Tibial nerve (tissue), 4 donors: Measurements from ENCODE around the gene CARHSP1.

Experiments
- EP300 ChIP-seq, 2 donors: sonication (generic); formaldehyde crosslinking; IDR thresholded peaks; one replicate each; pipeline ENCODE4 v1.6.1; 2017; ENCODE audit warnings: antibody characterized with exemption in 2 of 2, mild to moderate bottlenecking in 1 of 2
- POLR2A ChIP-seq, 2 donors: fragments of 450-650 bp; IDR thresholded peaks; one replicate each; pipeline ENCODE4 v1.6.1; 2017; ENCODE audit warnings: antibody characterized with exemption in 2 of 2, mild to moderate bottlenecking in 2 of 2, moderate library complexity in 2 of 2
- TF ChIP-seq, protein P1 (sequence below), 5 experiments: fragments of 200-600 bp in 3 of 5; fragments of 450-650 bp in 2 of 5; sonication (generic) in 3 of 5; IDR thresholded peaks; one replicate each; pipeline ENCODE4 v1.5.1; 2016 to 2019; ENCODE audit warnings: antibody characterized with exemption in 5 of 5, mild to moderate bottlenecking in 3 of 5, moderate library complexity in 2 of 5

DNA sequence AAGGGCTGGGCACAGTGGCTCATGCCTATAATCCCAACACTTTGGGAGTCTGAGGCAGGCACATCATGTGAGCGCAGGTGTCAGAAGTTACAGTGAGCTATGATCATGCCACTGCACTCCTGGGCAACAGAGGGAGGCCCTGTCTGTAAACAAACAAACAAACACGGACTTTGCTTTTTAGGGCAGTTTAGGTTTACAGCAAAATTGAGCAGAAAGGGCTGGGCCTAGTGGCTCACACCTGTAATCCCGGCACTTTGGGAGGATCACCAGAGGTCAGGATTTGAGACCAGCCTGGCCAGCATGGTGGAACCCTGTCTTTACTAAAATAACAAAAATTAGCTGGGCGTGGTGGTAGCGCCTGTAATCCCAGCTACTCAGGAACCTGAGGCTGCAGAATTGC is 3.3 kb upstream of the CARHSP1 start:
- TF ChIP-seq, protein P1, sequence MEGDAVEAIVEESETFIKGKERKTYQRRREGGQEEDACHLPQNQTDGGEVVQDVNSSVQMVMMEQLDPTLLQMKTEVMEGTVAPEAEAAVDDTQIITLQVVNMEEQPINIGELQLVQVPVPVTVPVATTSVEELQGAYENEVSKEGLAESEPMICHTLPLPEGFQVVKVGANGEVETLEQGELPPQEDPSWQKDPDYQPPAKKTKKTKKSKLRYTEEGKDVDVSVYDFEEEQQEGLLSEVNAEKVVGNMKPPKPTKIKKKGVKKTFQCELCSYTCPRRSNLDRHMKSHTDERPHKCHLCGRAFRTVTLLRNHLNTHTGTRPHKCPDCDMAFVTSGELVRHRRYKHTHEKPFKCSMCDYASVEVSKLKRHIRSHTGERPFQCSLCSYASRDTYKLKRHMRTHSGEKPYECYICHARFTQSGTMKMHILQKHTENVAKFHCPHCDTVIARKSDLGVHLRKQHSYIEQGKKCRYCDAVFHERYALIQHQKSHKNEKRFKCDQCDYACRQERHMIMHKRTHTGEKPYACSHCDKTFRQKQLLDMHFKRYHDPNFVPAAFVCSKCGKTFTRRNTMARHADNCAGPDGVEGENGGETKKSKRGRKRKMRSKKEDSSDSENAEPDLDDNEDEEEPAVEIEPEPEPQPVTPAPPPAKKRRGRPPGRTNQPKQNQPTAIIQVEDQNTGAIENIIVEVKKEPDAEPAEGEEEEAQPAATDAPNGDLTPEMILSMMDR (IDR thresholded peaks at IDR 0.05) = no peak
- TF ChIP-seq POLR2A (IDR thresholded peaks at IDR 0.05) = no peak
- TF ChIP-seq EP300 (IDR thresholded peaks at IDR 0.05) = no peak
